Hepatocyte (in vitro differentiated cells): ENCODE results near the gene LIN28B.

Source experiments
- EZH2 ChIP-seq: fragments of 200-600 bp; sonication (generic); IDR thresholded peaks from 2 replicates; pipeline ENCODE4 v1.6.1; 2016; ENCODE audit warnings: antibody characterized with exemption, mild to moderate bottlenecking, borderline replicate concordance
- EZH2phosphoT487 ChIP-seq: fragments of 200-600 bp; sonication (generic); IDR thresholded peaks from one replicate; pipeline ENCODE4 v1.6.1; 2018; ENCODE audit warnings: antibody characterized with exemption, mild to moderate bottlenecking, low read depth, moderate library complexity; ENCODE audit not compliant: unreplicated experiment, severe bottlenecking
- TF ChIP-seq, protein P1 (sequence below): fragments of 200-600 bp; sonication (generic); IDR thresholded peaks from 2 replicates; pipeline ENCODE4 v1.5.1; 2016; ENCODE audit warnings: antibody characterized with exemption, mild to moderate bottlenecking; ENCODE audit not compliant: poor library complexity

- TF ChIP-seq, protein P1, sequence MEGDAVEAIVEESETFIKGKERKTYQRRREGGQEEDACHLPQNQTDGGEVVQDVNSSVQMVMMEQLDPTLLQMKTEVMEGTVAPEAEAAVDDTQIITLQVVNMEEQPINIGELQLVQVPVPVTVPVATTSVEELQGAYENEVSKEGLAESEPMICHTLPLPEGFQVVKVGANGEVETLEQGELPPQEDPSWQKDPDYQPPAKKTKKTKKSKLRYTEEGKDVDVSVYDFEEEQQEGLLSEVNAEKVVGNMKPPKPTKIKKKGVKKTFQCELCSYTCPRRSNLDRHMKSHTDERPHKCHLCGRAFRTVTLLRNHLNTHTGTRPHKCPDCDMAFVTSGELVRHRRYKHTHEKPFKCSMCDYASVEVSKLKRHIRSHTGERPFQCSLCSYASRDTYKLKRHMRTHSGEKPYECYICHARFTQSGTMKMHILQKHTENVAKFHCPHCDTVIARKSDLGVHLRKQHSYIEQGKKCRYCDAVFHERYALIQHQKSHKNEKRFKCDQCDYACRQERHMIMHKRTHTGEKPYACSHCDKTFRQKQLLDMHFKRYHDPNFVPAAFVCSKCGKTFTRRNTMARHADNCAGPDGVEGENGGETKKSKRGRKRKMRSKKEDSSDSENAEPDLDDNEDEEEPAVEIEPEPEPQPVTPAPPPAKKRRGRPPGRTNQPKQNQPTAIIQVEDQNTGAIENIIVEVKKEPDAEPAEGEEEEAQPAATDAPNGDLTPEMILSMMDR = no peak
- TF ChIP-seq EZH2phosphoT487 = no peak
- no peak for TF ChIP-seq EZH2
Observed at GRCh38 chr6:105069821-105070445, 113.0 kb downstream of the LIN28B start.
